HEK293T (cell line): Measurements from ENCODE around the gene PKN3.

ENCODE experiments used
- ARNT ChIP-seq: fragments of 450-650 bp; IDR thresholded peaks from 2 replicates; pipeline ENCODE4 v1.6.1; 2017; ENCODE audit warnings: mild to moderate bottlenecking
- BHLHE40 ChIP-seq: fragments of 450-650 bp; IDR thresholded peaks from 2 replicates; pipeline ENCODE4 v1.6.1; 2016; ENCODE audit warnings: mild to moderate bottlenecking, moderate library complexity, borderline replicate concordance
- CTBP1 ChIP-seq: fragments of 450-650 bp; IDR thresholded peaks from 2 replicates; pipeline ENCODE4 v1.6.1; 2016; ENCODE audit warnings: borderline replicate concordance
- FOXA1 ChIP-seq: fragments of 450-650 bp; IDR thresholded peaks from 2 replicates; pipeline ENCODE4 v1.6.1; 2016; ENCODE audit warnings: mild to moderate bottlenecking
- FOXK2 ChIP-seq: fragments of 450-650 bp; IDR thresholded peaks from 2 replicates; pipeline ENCODE4 v1.6.1; 2016; ENCODE audit warnings: mild to moderate bottlenecking
- FOXM1 ChIP-seq: fragments of 450-650 bp; IDR thresholded peaks from 2 replicates; pipeline ENCODE4 v1.6.1; 2017; ENCODE audit warnings: mild to moderate bottlenecking, borderline replicate concordance
- HDGF ChIP-seq: fragments of 450-650 bp; IDR thresholded peaks from 2 replicates; pipeline ENCODE4 v1.6.1; 2017; ENCODE audit warnings: antibody characterized with exemption, borderline replicate concordance
- L3MBTL2 ChIP-seq: fragments of 450-650 bp; conservative IDR thresholded peaks from 2 replicates; pipeline ENCODE4 v1.6.1; 2016; ENCODE audit warnings: mild to moderate bottlenecking
- LEF1 ChIP-seq: fragments of 450-650 bp; IDR thresholded peaks from 2 replicates; pipeline ENCODE4 v1.6.1; 2017; ENCODE audit warnings: mild to moderate bottlenecking, borderline replicate concordance
- SP1 ChIP-seq: fragments of 450-650 bp; IDR thresholded peaks from 2 replicates; pipeline ENCODE4 v1.6.1; 2017
- TARDBP ChIP-seq: fragments of 450-650 bp; IDR thresholded peaks from 2 replicates; pipeline ENCODE4 v1.6.1; 2016
- ZNF384 ChIP-seq: fragments of 450-650 bp; IDR thresholded peaks from 2 replicates; pipeline ENCODE4 v1.6.1; 2016
- TF ChIP-seq, protein P1 (sequence below): fragments of 450-650 bp; IDR thresholded peaks from 2 replicates; pipeline ENCODE4 v1.6.1; 2016

DNA sequence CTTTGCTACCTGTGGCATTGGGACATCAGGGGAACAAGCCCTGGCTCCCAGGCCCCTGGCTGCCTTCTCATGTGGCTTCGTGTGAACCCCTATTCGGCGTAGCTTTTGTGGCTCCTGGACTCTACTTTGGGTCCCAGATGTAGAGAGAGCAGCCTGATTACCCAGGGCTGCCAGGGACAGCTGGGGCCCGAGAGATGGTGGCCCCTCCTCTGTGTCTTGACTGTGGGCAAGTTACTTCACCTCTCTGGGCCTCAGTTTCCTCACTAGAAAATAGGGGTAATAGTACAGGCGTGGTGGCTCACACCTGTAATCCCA is 2.0 kb downstream of the PKN3 start:
- TF ChIP-seq TARDBP = no peak
- TF ChIP-seq FOXK2 = no peak
- TF ChIP-seq L3MBTL2 = no peak
- no peak for TF ChIP-seq FOXA1
- no peak for TF ChIP-seq ZNF384
- TF ChIP-seq, protein P1, sequence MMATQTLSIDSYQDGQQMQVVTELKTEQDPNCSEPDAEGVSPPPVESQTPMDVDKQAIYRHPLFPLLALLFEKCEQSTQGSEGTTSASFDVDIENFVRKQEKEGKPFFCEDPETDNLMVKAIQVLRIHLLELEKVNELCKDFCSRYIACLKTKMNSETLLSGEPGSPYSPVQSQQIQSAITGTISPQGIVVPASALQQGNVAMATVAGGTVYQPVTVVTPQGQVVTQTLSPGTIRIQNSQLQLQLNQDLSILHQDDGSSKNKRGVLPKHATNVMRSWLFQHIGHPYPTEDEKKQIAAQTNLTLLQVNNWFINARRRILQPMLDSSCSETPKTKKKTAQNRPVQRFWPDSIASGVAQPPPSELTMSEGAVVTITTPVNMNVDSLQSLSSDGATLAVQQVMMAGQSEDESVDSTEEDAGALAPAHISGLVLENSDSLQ = no peak
- TF ChIP-seq BHLHE40 = no peak
- TF ChIP-seq HDGF = no peak
- TF ChIP-seq LEF1 = no peak
- no peak for TF ChIP-seq FOXM1
- no peak for TF ChIP-seq CTBP1
- TF ChIP-seq ARNT = no peak
- no peak for TF ChIP-seq SP1
